Hepatocyte (in vitro differentiated cells): ENCODE measurements around the gene MBD5.
"Not testable (repeated sequence)": the region's sequence is repeated elsewhere in the genome, so short reads cannot be mapped to it uniquely, and the experiment has no call there.

Source experiments
- CTCF ChIP-seq: fragments of 200-600 bp; sonication (generic); IDR thresholded peaks from 2 replicates; pipeline ENCODE4 v1.5.1; 2016; ENCODE audit warnings: antibody characterized with exemption, mild to moderate bottlenecking; ENCODE audit not compliant: poor library complexity
- EZH2 ChIP-seq: fragments of 200-600 bp; sonication (generic); IDR thresholded peaks from 2 replicates; pipeline ENCODE4 v1.6.1; 2016; ENCODE audit warnings: antibody characterized with exemption, mild to moderate bottlenecking, borderline replicate concordance

GRCh38 chr2:148008411-148008810 is 12.5 kb upstream of the MBD5 start:
- not testable (repeated sequence) for TF ChIP-seq CTCF, EZH2
